NCI-H2029 (cell line): ENCODE data around the gene SHOX.

ENCODE experiments used
- DNase-seq: peaks from one replicate; lab custom pipeline; 2025; lab: John Stamatoyannopoulos, UW

SHOX gene

GRCh38 chrX:666762-667720 lies 36.5 kb downstream of the SHOX start:
- DNase-seq, result no peak

GRCh38 chrX:670645-671044 lies 40.1 kb downstream of the SHOX start:
- no peak for DNase-seq

GRCh38 chrX:672931-673330 lies 42.3 kb downstream of the SHOX start:
- DNase-seq, result no peak

GRCh38 chrX:675279-675954 lies 44.8 kb downstream of the SHOX start:
- no peak for DNase-seq

GRCh38 chrX:675955-676295 lies 45.3 kb downstream of the SHOX start:
- DNase-seq, result no peak

- no peak for DNase-seq
These were observed 46.8 kb downstream of the SHOX start for GRCh38 chrX:677376-677775.

GRCh38 chrX:679291-679979 lies 48.8 kb downstream of the SHOX start:
- no peak for DNase-seq

- DNase-seq, result no peak
These were observed 49.5 kb downstream of the SHOX start for GRCh38 chrX:680062-680461.

GRCh38 chrX:681989-682388 lies 51.4 kb downstream of the SHOX start:
- no peak for DNase-seq

- no peak for DNase-seq
These were observed 52.3 kb downstream of the SHOX start for GRCh38 chrX:682892-683291.

GRCh38 chrX:683576-683975 lies 53.0 kb downstream of the SHOX start:
- no peak for DNase-seq

- no peak for DNase-seq
These were observed 54.8 kb downstream of the SHOX start for GRCh38 chrX:685120-686032.

GRCh38 chrX:689983-690382 lies 59.4 kb downstream of the SHOX start:
- DNase-seq, result no peak

- no peak for DNase-seq
These were observed 64.2 kb downstream of the SHOX start for GRCh38 chrX:694800-695199.

GRCh38 chrX:698206-698605 lies 67.6 kb downstream of the SHOX start:
- DNase-seq, result no peak

- no peak for DNase-seq
These were observed 70.3 kb downstream of the SHOX start for GRCh38 chrX:700936-701335.

- no peak for DNase-seq
These were observed 71.1 kb downstream of the SHOX start for GRCh38 chrX:701673-702072.

- DNase-seq, result no peak
These were observed 72.9 kb downstream of the SHOX start for GRCh38 chrX:703466-703865.

GRCh38 chrX:703866-704265 lies 73.3 kb downstream of the SHOX start:
- no peak for DNase-seq
